Upper lobe of left lung (tissue), 4 donors: Measurements from ENCODE around the gene FAM53A.

Experiments used
- CTCF ChIP-seq, 6 experiments: fragments of 450-650 bp in 4 of 6; fragments of 200-600 bp in 2 of 6; sonication (generic) in 2 of 6; IDR thresholded peaks; one replicate each; pipeline ENCODE4 v1.5.1; 2016 to 2019; ENCODE audit warnings: antibody characterized with exemption in 6 of 6
- POLR2AphosphoS5 ChIP-seq, 2 donors: sonication (generic); formaldehyde crosslinking; IDR thresholded peaks; one replicate each; pipeline ENCODE4 v1.5.1; 2017; ENCODE audit warnings: antibody characterized with exemption in 2 of 2

DNA sequence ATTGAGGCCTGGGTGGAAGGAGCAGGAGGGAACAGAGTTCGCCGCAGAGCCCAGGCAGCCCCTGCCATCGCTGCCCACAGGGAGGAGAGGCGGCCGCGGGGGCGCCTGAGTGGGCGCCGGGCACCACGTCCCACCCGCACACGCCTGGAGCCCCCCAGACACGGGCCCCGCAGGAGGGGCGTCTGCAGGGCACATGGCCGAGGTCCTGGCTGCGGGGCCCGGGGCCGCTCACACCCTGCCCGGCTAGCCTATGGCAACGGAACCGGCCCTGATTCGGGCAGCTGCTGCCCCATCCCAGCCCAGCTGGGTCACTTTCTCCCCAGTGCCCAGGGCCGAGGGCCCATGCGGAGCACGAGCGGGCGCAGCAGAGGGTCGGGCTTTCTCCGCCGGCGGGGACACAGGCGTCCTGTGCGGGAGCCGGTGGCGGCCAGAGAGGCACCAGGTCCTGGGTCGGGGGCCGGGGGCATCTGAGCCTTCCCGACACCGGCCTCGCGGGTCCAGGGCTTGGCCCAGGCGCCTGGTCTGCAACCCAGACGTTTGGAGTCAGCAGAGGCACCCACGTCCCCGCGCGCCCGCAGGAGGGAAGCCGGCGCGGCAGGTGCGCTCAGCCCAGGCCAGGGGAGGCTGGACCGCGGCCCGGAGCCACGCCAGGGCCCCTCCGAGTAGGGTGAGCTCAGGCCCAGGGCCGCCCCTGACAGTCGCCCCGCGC, 91.2 kb downstream of the FAM53A start:
- TF ChIP-seq CTCF (IDR thresholded peaks at IDR 0.05) (no peak), POLR2AphosphoS5 (IDR thresholded peaks at IDR 0.05) (no peak)
